H7 (cell line): Measurements from ENCODE around the gene AMIGO3. TPM values are rescaled to one million over a fixed set of nuclear protein-coding genes. Genes with fewer than 3 reads are reported as not detected.

ENCODE experiments used
- total RNA-seq: library from RNA; depleted of rRNA; stranded (reverse); fragments of >200 nt; shearing (Covaris generic); gene quantifications from 2 replicates; pipeline ENCODE4 v1.2.3, GENCODE V29; 2014; rRNA removed

Gene AMIGO3
- total RNA-seq, 1 experiment from 2014 or later, result 5.8 TPM

Other genes with a start within 250 kb of the AMIGO3 start
- 80.4 and 87.4 TPM in 2 replicates for gene DAG1, start 249.4 kb downstream of the AMIGO3 start, total RNA-seq
- gene BSN, start 165.2 kb downstream of the AMIGO3 start, total RNA-seq, result 0.52 and 1.1 TPM in 2 replicates
- 236 and 260 TPM in 2 replicates for gene APEH, start 45.3 kb downstream of the AMIGO3 start, total RNA-seq
- 10.8 and 11.0 TPM in 2 replicates for gene MST1, start 30.2 kb downstream of the AMIGO3 start, total RNA-seq
- gene RNF123, start 30.1 kb downstream of the AMIGO3 start, total RNA-seq, result 22.1 and 31.2 TPM in 2 replicates
- 24.6 and 43.5 TPM in 2 replicates for gene GMPPB, start 4.3 kb upstream of the AMIGO3 start, total RNA-seq
- 34.7 and 38.2 TPM in 2 replicates for gene IP6K1, start 66.9 kb upstream of the AMIGO3 start, total RNA-seq
- gene CDHR4, start 80.2 kb upstream of the AMIGO3 start, total RNA-seq, result not detected in 2 replicates
- 2.3 and 6.5 TPM in 2 replicates for gene INKA1, start 83.6 kb upstream of the AMIGO3 start, total RNA-seq
- gene UBA7, start 94.3 kb upstream of the AMIGO3 start, total RNA-seq, result 0.07 and 0.55 TPM in 2 replicates
- 16.1 and 24.9 TPM in 2 replicates for gene TRAIP, start 136.9 kb upstream of the AMIGO3 start, total RNA-seq
- gene CAMKV, start 150.2 kb upstream of the AMIGO3 start, total RNA-seq, result 38.6 and 46.8 TPM in 2 replicates
- 0.76 and 2.0 TPM in 2 replicates for gene MST1R, start 184.2 kb upstream of the AMIGO3 start, total RNA-seq
- 10.2 and 15.9 TPM in 2 replicates for gene MON1A, start 210.1 kb upstream of the AMIGO3 start, total RNA-seq
- 41.6 and 72.7 TPM in 2 replicates for gene RBM6, start 220.5 kb upstream of the AMIGO3 start, total RNA-seq